Uterus (tissue), 2 donors: Measurements from ENCODE around the gene CCM2L.

Experiments used
- CTCF ChIP-seq, 4 experiments: fragments of 200-600 bp in 2 of 4; fragments of 450-650 bp in 2 of 4; sonication (generic) in 2 of 4; IDR thresholded peaks; one replicate each; pipeline ENCODE4 v1.5.1; 2016 to 2019; ENCODE audit warnings: antibody characterized with exemption in 4 of 4, mild to moderate bottlenecking in 2 of 4, moderate library complexity in 1 of 4
- POLR2A ChIP-seq, 2 donors: fragments of 450-650 bp; IDR thresholded peaks; one replicate each; pipeline ENCODE4 v1.6.1; 2016; ENCODE audit warnings: antibody characterized with exemption in 2 of 2, mild to moderate bottlenecking in 1 of 2, moderate library complexity in 1 of 2

- TF ChIP-seq CTCF (IDR thresholded peaks at IDR 0.05) (no peak), POLR2A (IDR thresholded peaks at IDR 0.05) (no peak)
Measured at GRCh38 chr20:31984981-31985471, 25.2 kb upstream of the CCM2L start.
